Testis (tissue), 2 donors: ENCODE data around the gene ATXN7.

Source experiments
- CTCF ChIP-seq, 3 experiments: fragments of 450-650 bp in 2 of 3; fragments of 200-600 bp in 1 of 3; sonication (generic) in 1 of 3; IDR thresholded peaks; one replicate each; pipeline ENCODE4 v1.5.1; 2016 to 2019; ENCODE audit warnings: antibody characterized with exemption in 3 of 3, mild to moderate bottlenecking in 2 of 3, moderate library complexity in 1 of 3
- POLR2A ChIP-seq: fragments of 450-650 bp; IDR thresholded peaks from one replicate; pipeline ENCODE4 v1.6.1; 2017; ENCODE audit warnings: antibody characterized with exemption, mild to moderate bottlenecking, moderate library complexity

DNA sequence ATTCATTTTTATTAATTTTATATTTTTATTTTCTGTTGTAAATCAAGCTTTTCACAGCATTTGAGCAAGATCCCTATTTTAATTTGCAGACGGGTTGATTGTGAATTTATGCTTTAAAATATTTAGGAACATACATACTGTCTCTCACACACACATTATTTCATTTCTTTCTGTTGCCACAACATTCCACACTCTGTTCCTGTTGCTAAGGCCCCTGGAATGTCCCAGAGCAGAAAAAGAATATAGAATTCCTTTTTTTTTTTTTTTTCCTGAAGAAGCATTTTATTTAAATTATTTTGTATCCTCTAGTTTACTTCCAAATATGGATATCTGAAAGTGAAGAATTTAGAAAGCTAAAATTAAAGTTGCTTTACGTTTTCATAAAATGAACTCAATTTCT is 85.3 kb downstream of the ATXN7 start:
- TF ChIP-seq CTCF (IDR thresholded peaks at IDR 0.05) (no peak), POLR2A (no peak)
